ENCODE measurements around the gene EEPD1. TPM values are rescaled to one million over a fixed set of nuclear protein-coding genes. Genes with fewer than 3 reads are reported as not detected.
A peak's percentile ranks its signal among the peaks of the same experiment; 100 is the strongest.

EEPD1 gene
- total RNA-seq, 4 donors from 2014 or later = 19.0 to 34.2 (median 20.8) TPM

DNA sequence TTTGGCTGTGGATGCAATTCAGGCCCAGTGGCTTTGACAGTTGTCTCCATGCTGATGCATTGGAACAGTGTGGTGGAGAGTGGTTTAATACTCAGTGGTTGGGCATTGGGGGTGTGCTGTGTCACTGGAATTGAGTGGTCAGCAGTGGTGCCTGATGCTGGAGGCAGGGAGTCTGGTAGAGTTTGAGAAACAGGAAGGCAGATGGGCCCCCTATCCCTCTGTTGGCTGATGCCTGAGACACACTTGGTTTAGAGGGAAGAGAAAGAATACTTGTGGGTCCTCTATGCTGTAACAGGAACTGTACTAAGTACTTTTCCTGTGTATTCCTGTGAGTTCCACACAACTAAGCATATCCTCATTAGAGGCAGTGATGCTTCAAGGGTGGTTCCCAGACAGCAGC is 55.4 kb downstream of the EEPD1 start:
- intact Hi-C loops (cut with DNase I; ENCODE audit: low total_unique reads) = no loop called here
- DNase-seq (ENCODE audit: low spot score in 2 of 2) = no peak
- H3K4me3 ChIP-seq (ENCODE audit: low read depth, poor library complexity, severe bottlenecking) = no peak overlapping the region
- TF ChIP-seq POLR2A (IDR thresholded peaks at IDR 0.05) (no peak), CTCF (IDR thresholded peaks at IDR 0.05) (no peak)

DNA sequence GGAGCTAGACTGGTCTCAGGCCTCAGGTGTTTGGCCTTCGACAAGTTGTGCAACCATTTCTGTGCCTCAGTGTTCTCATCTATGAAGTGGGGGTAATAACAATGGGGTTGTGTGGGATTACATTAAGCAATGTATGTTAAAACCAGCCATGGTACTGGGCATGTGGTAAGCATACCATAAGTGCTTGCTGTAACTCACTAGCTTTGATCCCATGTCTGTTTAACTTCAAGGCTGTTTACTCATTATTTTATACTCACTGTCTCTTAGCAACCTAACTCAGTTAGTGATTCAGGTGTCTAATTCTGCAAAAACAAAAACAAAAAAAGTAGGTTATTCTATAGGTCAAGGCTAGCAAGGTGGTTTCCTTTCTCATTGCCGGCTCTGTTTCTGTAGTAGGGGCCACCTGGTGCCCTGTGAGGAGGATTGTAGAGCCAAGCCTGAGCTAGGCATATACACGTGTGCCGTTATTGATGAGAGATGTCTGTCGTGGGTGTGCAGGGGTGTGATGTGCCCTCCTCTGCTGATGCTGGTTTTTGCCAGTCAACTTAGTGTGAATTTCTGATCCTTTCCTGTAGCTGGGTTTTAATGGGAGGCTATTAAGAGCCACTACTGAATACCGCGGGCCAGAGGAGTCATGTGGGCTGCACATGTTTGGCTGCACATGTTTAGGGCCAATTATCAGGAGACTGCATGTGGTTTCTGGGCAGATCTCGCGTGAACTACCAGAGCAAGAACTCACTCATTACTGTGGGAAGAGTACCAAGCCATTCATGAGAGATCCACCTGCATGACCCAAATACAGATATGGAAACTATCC is 56.2 kb downstream of the EEPD1 start:
- TF ChIP-seq CTCF (IDR thresholded peaks at IDR 0.05) (no peak), POLR2A (IDR thresholded peaks at IDR 0.05) (no peak)
- H3K4me3 ChIP-seq (ENCODE audit: low read depth, poor library complexity, severe bottlenecking) = no peak overlapping the region
- no peak for DNase-seq (ENCODE audit: low spot score in 2 of 2)
- intact Hi-C loops (cut with DNase I; ENCODE audit: low total_unique reads) = no loop called here
- 69 to 74% methylated on average over 9 of the region's 9 CpGs for WGBS, 2 donors

DNA sequence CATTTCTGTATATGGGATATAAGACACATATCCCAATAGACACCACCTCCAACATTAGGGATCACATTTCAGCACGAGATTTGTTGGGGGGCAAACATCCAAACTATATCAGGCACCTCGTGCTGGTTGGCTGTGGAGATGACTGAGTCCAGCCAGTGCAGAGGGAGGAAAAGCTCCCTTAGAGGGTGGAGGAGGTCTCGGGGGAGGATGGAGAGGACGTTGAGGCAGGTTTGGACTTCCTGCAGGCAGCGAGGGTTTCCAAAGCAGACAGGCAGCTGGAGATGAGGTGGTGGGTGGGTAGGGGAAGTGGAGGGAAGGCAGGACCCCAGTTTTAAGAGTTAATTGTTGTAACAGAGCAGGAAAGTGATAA is 56.7 kb downstream of the EEPD1 start:
- intact Hi-C loops (cut with DNase I; ENCODE audit: low total_unique reads) = no loop called here
- no peak for DNase-seq (ENCODE audit: low spot score in 2 of 2)
- H3K4me3 ChIP-seq (ENCODE audit: low read depth, poor library complexity, severe bottlenecking) = no peak overlapping the region
- WGBS, 2 donors = 46 to 60% methylated on average over 5 of the region's 5 CpGs
- TF ChIP-seq CTCF (IDR thresholded peaks at IDR 0.05) (no peak), POLR2A (IDR thresholded peaks at IDR 0.05) (no peak)

GRCh38 chr7:36210291-36210922 is 57.4 kb downstream of the EEPD1 start:
- intact Hi-C loops (cut with DNase I; ENCODE audit: low total_unique reads) = no loop called here
- no peak for DNase-seq (ENCODE audit: low spot score in 2 of 2)
- TF ChIP-seq POLR2A (IDR thresholded peaks at IDR 0.05) = no peak
- TF ChIP-seq CTCF (IDR thresholded peaks at IDR 0.05) = no peak
- 80 to 82% methylated on average over 5 of the region's 5 CpGs for WGBS, 2 donors
- no peak overlapping the region for H3K4me3 ChIP-seq (ENCODE audit: low read depth, poor library complexity, severe bottlenecking)

DNA sequence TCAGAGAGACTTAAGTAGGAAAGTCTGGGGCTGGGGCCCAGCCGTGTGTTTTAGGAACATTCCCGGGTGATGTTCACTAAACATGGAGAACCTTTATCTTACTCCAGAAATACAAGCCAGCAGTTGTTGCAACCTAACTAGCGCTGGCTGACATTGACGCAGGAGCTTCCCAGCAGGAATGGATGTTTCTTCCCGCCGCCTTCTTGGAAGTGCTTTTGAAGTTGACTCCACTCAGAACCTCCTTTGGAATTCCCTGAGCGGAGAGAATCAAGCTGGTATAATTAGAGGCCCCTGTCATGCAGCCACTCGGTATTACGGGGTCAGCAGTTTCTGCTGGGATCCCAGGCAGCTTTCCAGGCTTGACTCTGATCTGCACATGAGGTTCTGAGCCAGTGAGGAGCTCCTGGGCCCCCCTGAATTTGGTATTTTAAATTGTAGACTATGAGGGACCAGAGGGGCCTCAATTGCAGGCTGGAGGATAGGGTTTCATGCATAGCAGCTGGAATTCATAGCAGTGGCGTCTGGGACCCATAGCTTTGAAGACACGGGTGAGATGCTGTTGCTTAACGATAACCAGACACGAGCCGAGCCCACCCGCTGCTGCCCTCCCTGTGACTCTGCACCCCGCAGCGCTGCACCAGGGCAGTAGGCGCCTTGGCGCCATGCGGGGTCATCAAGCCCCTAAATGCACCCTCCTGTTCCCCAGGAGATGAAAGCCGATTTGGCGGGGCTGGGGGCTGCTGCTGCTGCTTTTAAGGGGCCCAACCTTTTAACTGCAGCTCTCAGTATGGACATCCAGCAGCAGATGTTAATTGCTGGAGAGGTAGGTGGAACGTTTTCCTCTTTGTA is 61.8 kb downstream of the EEPD1 start:
- DNase-seq (ENCODE audit: low spot score in 2 of 2) = peak in 1 of 2 donors; percentile 30
- TF ChIP-seq CTCF (IDR thresholded peaks at IDR 0.05) (no peak), POLR2A (IDR thresholded peaks at IDR 0.05) (no peak)
- intact Hi-C loops (cut with DNase I; ENCODE audit: low total_unique reads) = no loop called here
- 79 to 86% methylated on average over 23 of the region's 23 CpGs for WGBS, 2 donors
- no peak overlapping the region for H3K4me3 ChIP-seq (ENCODE audit: low read depth, poor library complexity, severe bottlenecking)
